Activated CD4-positive, alpha-beta T cell treated with anti-CD3 and anti-CD28 coated beads, Interleukin-2, Interleukin-6, amounts not matched to agents 100 ng/mL and 50 ng/mL, durations not matched to agents 16 hours and 8 hours (primary cell): ENCODE measurements around the gene P4HB.

Experiments used
- DNase-seq: peaks from one replicate; pipeline ENCODE4 v3.0.0-alpha.2; 2020

P4HB gene

GRCh38 chr17:81825841-81826466, 34.4 kb downstream of the P4HB start:
- no peak for DNase-seq

DNA sequence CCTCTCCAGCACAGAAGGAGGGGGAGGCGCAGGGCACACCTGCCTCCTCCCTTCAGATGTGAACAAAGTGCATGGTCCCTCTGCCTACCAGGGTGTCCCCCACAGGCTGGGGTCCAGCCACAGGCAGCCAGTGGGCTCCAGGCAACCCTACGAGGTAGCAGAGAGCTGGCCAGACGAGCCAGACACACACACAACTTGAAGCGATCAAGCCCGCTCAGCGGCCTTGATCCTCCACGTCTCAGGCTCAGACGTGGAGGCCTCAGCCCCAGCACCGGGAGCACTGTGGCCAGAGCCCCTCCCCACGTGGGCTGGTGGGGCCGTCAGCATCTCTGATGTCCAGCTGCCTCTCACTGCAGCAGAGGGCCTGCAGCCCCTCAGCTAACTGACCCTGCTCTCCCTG, 35.7 kb downstream of the P4HB start:
- DNase-seq: no peak

GRCh38 chr17:81823820-81824550, 36.4 kb downstream of the P4HB start:
- DNase-seq: no peak

GRCh38 chr17:81822996-81823819, 37.1 kb downstream of the P4HB start:
- no peak for DNase-seq

DNA sequence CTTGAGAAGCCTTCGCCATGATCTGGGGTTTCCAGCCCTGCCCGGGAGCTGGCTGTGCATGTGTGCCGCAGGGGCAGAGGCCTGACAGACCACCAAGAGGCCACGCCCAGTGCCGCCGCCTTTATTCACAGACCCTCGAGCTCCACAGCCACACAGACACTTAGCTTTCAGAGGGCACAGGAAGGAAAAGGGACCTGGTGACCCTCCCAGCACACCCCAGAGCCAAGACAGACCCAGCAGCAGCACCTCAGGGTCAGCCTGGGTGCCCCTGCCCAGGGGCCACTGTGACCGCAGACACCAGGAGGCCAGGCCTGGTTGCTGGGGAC, 38.1 kb downstream of the P4HB start:
- DNase-seq: no peak

DNA sequence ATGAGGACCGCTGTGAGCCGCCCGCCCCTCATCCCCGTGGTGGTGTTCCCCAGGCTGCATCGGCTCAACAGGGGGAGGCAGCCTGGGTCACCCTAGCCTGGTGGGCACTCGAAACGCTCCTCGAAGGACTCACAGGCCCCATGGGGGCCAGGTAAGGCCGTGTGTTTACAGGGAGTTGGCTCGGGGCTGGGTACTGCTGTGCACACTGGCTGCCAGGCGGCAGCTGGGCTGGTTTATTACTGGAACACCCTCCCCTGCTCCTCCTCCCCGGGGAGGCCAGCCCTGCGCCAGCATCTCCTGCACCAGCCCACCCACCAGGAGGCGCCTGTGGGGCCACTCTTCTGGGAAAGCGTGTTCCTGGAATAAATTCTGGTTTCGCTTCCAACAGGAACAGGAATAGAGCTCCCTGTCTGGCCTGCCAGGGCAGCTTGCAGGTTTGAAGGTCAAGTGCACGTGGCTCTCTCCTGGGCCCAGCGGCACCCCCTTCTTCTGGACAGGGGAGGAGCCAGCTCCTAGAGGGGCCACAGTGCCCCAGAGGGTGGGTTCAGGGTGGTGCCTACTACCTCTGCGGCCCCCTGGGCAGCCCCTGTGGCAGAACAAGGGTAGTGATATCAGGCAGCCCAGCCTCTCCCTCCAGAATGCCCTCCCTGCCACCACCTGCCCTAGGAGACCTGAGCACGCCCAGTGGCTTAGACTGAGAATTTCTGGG, 38.6 kb downstream of the P4HB start:
- DNase-seq: peak; percentile 65

DNA sequence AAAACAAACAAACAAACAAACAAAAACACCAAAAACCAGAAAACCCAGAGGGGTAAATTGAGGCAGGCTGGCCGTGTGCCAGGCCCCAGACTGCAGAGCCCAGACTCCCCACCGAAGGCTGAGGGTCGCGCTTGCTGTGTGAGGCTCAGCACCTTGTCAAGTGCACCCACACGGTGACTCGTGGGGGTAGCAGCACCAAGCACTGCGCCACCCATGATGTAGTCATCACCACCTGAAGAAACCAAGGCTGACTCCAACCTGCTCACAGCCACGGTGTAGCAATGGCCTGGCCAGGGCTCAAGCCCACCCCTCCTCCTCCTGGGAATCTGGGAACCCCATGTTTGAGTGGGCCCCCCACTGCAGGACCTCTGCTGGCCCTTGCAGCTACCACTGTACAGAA, 39.2 kb downstream of the P4HB start:
- no peak for DNase-seq

- DNase-seq: no peak
These were observed 40.6 kb downstream of the P4HB start for GRCh38 chr17:81819708-81820107.

DNA sequence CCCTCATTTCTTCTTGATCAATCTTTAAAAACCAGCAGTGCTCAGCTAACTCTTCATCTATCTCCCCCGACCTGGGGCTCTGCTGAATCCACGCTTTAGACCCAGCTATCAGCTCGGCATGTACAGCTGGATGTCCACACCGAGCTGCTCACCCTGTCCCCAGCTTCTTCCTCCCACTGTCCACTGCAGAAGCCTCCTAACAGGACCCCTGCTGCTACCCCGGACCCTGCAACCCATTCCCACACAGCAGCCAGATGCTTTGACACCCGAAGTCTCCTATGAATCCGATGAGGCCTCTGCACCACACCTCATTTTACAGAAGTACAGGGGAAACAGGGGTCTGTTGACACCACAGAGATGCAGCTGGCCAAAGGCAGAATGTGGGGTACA, 42.6 kb downstream of the P4HB start:
- no peak for DNase-seq

DNA sequence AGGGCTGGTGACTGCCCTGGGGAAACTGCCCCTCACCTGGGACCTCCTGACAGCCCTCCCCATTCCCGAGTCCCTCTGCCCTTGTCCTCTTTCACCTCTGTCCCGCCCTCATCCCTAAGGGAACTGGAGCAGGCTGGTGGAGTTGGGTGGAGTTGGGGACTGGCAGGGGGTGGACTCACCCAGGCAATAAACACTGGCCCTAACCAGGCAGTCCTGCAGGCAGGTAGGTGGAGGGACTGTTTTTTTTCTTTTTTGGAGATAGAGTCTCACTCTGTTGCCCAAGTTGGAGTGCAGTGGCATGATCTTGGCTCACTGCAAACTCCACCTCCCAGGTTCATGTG, 44.7 kb downstream of the P4HB start:
- DNase-seq: no peak

- no peak for DNase-seq
These were observed 45.3 kb downstream of the P4HB start for GRCh38 chr17:81814748-81815645.

DNA sequence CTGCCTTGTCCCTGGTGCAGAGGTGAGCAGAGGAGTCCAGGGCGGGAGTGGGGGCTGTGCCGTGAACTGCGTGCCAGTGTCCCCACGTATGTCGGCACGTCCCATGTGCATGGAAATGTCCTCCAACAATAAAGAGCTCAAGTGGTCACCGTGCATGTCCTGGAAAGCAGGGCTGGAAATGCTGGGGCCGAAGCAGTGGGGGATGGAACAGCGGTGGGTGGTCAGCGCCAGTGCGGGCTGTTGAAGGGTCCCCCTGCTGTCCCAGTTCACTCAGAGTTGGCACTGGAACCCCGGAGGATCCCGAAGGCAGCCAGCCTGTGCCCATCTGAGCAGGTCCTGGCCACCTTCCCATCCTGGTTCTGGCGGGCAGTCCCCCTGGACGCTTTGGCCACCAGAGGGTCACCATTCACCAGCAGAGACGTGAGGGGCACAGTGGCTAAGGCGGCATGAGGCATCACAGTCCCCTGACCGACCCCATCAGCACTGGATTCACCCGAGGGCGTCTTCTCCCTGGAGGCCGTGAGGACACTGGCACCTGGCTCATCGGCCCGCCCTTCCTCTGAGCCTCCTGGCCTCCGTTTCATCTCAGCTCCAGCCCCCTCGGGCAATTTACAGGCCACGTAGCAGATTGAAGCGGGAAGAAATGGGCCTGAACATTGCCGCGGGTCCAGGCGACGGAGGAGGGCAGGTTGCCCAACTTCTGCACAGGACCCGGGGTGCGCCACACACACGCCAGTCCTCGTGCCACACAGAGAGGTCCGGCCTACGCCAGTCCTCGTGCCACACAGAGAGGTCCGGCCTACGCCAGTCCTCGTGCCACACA, 46.3 kb downstream of the P4HB start:
- no peak for DNase-seq

GRCh38 chr17:81813371-81813684, 47.0 kb downstream of the P4HB start:
- no peak for DNase-seq

GRCh38 chr17:81812571-81813370, 47.6 kb downstream of the P4HB start:
- no peak for DNase-seq

DNA sequence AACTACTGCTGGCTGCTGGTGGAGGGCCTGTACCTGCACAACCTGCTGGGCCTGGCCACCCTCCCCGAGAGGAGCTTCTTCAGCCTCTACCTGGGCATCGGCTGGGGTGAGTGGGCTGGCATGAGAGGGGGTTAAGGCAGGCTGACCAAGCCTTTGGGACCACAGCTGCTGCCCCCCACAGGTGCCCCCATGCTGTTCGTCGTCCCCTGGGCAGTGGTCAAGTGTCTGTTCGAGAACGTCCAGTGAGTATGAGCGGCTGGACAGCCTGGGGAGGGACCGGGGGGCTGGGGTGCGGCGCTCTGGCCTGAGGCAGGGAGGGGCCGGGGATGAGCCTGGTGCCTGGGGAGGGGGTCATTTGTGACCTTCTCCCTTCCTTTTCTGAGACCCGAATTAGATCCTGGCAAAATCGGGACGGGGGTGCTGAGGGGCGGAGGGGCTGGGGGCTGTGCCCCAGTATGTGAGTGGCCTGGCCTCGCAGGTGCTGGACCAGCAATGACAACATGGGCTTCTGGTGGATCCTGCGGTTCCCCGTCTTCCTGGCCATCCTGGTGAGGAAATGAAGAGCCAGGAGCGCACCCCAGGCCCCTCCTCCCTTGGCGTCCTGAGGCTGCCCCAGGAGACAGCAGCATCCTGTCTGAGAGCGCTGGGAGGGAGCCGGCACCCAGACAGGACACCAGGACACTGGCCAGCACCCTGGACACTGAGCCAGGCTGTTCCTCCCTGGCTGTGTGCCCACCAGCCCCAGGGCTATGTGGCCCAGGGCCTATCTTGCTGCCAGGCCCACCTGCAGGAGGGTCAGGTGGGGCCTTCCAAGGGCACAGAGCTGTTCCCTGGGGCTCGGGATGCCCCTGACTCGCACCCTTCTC, 48.4 kb downstream of the P4HB start:
- no peak for DNase-seq

DNA sequence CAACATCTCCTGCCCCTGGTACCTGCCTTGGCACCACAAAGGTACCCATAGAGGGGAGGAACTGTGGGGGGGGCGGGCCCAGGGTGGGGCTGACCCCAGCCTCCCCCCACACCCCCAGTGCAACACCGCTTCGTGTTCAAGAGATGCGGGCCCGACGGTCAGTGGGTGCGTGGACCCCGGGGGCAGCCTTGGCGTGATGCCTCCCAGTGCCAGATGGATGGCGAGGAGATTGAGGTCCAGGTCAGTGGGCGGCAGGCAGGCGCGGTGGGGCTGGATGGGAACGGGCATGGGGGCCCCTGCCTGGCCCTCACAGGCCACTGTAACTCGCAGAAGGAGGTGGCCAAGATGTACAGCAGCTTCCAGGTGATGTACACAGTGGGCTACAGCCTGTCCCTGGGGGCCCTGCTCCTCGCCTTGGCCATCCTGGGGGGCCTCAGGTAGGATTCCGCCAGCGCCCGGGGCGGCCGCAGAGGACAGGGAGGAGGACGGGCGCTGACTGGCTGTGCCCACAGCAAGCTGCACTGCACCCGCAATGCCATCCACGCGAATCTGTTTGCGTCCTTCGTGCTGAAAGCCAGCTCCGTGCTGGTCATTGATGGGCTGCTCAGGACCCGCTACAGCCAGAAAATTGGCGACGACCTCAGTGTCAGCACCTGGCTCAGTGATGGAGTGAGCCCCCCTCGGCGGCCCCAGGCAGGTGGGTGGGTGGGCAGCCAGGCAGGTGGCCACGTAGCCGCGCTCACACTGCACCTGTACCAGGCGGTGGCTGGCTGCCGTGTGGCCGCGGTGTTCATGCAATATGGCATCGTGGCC, 49.2 kb downstream of the P4HB start:
- DNase-seq: no peak

- DNase-seq: no peak
These were observed 49.9 kb downstream of the P4HB start for GRCh38 chr17:81810476-81810875.

DNA sequence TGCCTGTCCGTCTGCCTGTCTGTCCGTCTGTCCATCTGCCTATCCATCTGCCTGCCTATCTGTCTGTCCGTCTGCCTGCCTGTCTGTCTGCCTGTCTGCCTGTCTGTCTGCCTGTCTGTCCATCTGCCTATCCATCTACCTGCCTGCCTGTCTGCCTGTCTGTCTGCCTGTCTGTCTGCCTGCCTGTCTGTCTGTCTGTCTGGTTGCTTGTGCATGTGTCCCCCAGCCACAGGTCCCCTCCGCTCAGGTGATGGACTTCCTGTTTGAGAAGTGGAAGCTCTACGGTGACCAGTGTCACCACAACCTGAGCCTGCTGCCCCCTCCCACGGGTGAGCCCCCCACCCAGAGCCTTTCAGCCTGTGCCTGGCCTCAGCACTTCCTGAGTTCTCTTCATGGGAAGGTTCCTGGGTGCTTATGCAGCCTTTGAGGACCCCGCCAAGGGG, 50.8 kb downstream of the P4HB start:
- no peak for DNase-seq
